ENCODE data around the gene TERC.
"Not testable (repeated sequence)": the region's sequence is repeated elsewhere in the genome, so short reads cannot be mapped to it uniquely, and the experiment has no call there.

TERC gene

GRCh38 chr3:169771497-169772304 lies 6.8 kb upstream of the TERC start:
- peak; percentile 57 for DNase-seq

DNA sequence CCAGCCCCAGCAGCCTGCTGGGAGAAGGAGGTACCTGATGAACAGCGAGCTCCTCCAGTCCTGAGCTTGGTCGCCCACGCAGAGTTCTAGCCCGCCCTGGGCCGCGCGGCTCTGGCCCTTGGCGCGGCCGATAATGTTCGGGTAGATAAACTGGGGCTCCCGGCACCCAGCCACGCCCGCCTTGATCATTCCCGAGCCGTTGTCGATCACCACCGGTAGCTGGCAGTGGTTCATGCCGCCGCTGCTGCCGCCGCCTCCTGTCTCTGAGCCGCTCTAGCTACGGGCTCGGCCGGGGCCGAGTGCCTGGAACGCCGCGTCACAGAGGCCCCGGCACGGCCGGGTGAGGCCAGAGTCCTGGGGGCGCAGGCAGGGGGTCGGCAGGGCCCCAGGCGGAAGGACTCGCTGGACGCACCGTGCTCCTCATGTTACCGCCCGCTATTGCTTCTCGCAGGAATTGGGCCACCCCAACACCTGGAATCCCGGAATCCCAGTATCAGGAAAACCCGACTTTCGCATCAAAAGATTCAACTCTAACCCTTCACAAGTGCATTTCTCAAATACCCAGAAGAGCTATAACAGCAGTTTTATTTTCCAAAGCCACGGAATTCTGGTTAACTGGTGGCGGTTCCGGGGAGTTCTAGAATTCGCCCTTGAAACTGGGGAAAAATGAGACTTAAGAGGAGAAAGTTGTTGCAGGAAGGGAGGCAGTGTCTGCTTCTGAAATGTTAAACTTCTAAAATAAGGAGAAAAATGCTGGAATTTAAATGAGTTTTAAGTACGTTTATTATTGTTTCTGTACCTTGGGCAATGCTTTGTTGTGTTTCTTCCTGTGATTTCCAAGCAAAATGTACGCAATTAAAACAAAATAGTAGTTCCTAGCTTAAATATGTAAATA lies 4.7 kb upstream of the TERC start, which contains the start of gene ACTRT3:
ACTRT3 (minus strand) TSS at position 275 of the 895 bp plus-strand sequence; CDS start at position 234, 41 bp downstream.
- DNase-seq = peak; percentile 62

GRCh38 chr3:169764312-169764881 lies 463 bp downstream of the TERC start:
- DNase-seq = peak; percentile 59

- DNase-seq = no peak
These were observed 4.4 kb downstream of the TERC start for GRCh38 chr3:169760479-169760878.

- DNase-seq = no peak
These were observed 5.6 kb downstream of the TERC start for GRCh38 chr3:169759256-169759655.

GRCh38 chr3:169758359-169758994 lies 6.4 kb downstream of the TERC start:
- no peak for DNase-seq

GRCh38 chr3:169755488-169755887 lies 9.4 kb downstream of the TERC start:
- DNase-seq = no peak

DNA sequence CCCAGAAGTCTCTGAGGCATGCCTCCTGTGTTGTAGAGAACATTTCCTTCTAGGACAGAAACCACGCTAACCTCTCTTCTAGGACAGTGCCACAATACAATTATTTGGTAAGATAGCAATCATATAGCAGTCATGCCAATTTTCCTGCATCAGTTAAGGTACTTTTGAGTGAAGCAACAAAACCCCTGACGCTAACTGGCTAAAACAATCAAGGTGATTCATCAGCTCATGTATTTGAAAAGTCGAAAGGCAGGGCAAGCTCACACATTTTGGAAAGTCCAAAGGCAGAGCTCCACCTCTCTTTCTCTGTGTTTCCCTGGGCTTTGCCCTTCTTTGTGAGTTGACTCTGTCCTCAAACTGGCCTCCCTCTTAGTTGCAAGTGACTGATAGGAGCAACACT lies 10.1 kb downstream of the TERC start:
- no peak for DNase-seq

- DNase-seq = no peak
These were observed 13.0 kb downstream of the TERC start for GRCh38 chr3:169751875-169752274.

- no peak for DNase-seq
These were observed 14.2 kb downstream of the TERC start for GRCh38 chr3:169750665-169751064.

DNA sequence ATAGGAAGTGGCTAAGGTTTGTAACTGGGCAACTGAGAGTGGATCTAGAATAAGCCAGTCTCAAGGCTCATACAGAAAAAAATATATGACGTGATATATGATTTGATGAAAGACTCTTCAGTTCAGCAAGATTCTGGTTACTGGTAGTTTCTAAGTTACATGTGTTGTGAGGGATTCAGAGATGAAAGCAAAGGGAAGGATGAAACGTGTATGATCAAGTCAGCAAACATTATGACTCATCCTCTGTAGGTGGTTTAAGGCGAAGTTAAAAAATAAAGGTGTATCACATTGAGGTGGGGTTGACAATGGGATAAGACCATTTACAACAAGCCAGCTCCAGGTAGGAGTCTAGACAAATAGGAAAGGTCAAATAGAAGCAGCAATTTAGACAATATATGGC lies 16.2 kb downstream of the TERC start:
- no peak for DNase-seq

GRCh38 chr3:169746924-169747323 lies 17.9 kb downstream of the TERC start:
- no peak for DNase-seq

DNA sequence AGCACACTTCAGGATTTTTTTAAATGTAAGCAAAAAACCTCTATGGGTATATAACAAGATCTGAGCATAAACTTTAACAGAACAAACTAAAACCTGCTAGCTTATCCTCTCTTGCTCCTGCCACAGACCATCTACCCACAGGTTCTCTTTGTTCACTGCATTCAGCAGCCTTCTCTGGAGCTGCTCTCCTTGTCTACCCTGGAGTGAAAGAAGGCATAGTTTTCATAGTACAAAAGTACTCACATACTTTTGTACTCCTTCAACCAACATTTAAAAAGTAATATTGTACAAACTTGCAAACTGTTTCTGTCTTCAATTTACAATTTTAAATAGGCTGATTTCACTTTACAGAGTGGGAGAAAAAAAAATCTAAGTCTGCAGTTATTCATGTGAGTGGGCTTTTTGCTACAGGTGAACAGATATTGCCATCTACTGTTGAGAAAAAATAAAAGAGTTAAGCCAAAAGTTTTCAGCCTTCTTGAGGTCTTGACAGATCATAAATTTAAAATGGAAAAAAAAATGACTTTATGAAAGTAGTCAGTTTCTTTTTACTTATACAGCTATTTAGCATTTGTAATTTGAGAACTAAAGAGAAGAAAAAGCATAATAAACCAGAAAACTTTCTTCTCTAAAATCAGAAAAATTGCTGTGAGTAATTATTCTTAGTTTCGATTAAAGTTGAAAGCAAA lies 20.4 kb downstream of the TERC start:
- no peak for DNase-seq

- no peak for DNase-seq
These were observed 25.8 kb downstream of the TERC start for GRCh38 chr3:169739067-169739466.

DNA sequence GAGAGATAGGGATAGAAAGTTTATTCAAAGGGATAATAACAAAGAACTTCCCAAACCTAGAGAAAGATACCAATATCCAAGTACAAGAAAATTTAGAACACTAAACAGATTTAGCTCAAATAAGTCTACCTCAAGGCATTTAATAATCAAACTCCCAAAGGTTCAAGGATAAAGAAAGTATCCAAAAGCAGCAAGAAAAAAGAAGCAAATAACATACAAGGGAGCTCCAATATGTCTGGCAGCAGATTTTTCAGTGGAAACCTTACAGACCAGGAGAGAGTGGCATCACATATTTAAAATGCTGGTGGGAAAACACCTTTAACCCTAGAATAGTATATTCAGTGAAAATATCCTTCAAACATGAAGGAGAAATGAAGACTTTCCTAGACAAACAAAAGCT lies 33.0 kb downstream of the TERC start:
- not testable (repeated sequence) for DNase-seq

DNA sequence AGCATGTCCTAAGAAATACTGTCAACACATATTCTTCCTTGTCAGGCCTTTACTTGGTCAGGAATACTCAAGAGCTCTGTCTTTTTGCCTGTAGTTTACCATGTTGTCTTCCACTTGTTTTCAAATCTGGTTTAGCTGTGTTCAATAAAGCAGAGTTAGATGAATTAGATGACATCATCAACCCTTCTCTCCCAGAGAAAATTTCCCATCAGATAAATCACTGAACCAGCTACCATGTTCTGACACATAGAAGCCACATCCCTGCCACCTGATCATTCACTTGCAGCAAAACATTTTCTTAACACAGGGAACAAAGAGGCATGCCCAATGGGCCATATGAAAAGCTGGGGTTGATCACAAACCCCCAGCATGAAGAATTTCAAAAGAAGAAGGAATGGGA lies 42.1 kb downstream of the TERC start:
- no peak for DNase-seq

DNA sequence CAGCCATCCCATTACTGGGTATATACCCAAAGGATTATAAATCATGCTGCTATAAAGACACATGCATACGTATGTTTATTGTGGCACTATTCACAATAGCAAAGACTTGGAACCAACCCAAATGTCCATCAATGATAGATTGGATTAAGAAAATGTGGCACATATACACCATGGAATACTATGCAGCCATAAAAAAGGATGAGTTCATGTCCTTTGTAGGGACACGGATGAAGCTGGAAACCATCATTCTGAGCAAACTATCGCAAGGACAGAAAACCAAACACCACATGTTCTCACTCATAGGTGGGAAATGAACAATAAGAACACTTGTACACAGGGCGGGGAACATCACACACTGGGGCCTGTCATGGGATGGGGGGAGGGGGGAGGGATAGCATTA lies 46.4 kb downstream of the TERC start:
- not testable (repeated sequence) for DNase-seq

Measured in stimulated activated CD4-positive, alpha-beta T cell treated with anti-CD3 and anti-CD28 coated beads, Interleukin-4, amount 100 ng/mL, for 1 hour (primary cell).